Activated CD4-positive, alpha-beta T cell treated with anti-CD3 and anti-CD28 coated beads, Interleukin-2, amount 50 U/mL, for 1 hour (primary cell): ENCODE measurements around the gene RALGPS1.
"Not testable (repeated sequence)": the region's sequence is repeated elsewhere in the genome, so short reads cannot be mapped to it uniquely, and the experiment has no call there.

ENCODE experiments used
- DNase-seq: peaks from one replicate; pipeline ENCODE4 v3.0.0-alpha.2; 2020

RALGPS1 gene

GRCh38 chr9:127140181-127140580 is 225.6 kb downstream of the RALGPS1 start:
- no peak for DNase-seq

- DNase-seq: no peak
Observed at GRCh38 chr9:127140842-127141675, 226.5 kb downstream of the RALGPS1 start.

GRCh38 chr9:127142291-127142690 is 227.7 kb downstream of the RALGPS1 start:
- DNase-seq: no peak

DNA sequence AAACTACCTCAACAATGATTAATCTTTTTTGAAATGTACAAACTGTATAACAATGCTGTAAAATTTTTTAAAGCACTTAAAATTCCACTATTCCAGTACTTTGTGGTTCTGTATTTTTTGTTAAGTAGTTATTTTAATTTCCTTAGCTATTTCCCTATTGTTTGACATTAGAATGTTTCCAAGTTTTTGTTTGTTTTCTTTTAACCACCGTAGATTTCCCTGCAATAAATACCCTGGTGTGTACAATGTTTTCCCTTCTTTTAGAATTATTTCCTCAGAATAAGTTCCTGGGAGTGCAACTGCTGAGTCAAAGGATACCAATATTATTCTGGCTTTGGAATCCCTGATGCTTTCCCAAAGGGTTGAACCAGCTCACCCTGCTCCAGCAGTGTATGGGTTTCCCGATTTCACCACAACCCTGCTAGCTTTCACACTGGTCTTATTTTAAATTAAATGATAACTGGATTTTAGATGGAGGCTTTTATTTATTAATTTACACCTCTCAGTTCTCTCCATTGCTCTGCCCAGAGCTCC is 228.4 kb downstream of the RALGPS1 start:
- DNase-seq: no peak

DNA sequence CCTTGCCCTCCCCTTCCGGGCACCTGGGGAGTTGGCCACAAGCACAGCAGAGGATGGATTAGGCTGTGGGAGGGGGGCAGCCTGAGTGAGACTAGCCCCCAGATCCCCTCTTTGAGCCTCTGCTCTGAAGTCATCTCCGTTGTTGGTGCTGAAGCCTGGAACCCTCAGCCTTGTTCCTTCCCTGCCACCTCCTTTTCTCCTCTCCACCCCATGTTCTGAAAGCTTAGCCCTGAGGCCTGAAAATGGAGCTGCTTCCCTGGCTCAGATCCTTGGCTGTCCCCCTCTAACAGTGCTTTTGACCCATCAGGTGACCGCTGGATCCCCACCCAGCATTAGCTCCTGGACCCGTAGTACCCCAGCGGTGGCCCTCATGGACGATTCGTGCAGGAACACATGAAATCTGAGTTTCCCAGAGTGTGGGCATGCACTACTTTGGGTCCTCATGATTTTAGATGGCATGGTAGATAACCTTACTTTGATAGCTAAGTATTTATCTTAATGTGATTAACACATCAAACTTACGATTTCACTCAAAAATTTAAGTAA is 229.4 kb downstream of the RALGPS1 start:
- DNase-seq: no peak

- no peak for DNase-seq
Observed at GRCh38 chr9:127144670-127145445, 230.3 kb downstream of the RALGPS1 start.

GRCh38 chr9:127146841-127147240 is 232.3 kb downstream of the RALGPS1 start:
- DNase-seq: not testable (repeated sequence)

- no peak for DNase-seq
Observed at GRCh38 chr9:127147251-127147650, 232.7 kb downstream of the RALGPS1 start.

- DNase-seq: no peak
Observed at GRCh38 chr9:127148014-127148413, 233.4 kb downstream of the RALGPS1 start.

DNA sequence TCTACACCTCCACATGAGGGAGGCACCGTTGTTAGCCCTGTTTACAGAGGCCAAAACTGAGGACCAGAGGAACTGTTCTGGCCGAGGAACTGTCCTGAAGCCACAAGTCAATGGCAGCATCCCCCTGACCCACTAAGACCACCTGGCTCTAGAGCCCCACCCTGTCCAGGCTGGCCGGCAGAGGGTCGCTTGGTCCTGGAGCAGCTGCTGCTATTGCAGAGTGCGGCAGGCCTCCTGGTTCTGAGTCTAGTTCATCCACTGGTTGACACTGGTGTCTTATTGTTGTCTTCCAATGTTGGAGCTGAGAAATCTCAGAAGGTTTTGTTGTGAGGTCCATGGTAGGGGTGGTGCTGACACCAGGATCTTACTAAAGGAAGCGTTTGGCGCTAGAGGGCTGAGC is 234.4 kb downstream of the RALGPS1 start:
- no peak for DNase-seq

DNA sequence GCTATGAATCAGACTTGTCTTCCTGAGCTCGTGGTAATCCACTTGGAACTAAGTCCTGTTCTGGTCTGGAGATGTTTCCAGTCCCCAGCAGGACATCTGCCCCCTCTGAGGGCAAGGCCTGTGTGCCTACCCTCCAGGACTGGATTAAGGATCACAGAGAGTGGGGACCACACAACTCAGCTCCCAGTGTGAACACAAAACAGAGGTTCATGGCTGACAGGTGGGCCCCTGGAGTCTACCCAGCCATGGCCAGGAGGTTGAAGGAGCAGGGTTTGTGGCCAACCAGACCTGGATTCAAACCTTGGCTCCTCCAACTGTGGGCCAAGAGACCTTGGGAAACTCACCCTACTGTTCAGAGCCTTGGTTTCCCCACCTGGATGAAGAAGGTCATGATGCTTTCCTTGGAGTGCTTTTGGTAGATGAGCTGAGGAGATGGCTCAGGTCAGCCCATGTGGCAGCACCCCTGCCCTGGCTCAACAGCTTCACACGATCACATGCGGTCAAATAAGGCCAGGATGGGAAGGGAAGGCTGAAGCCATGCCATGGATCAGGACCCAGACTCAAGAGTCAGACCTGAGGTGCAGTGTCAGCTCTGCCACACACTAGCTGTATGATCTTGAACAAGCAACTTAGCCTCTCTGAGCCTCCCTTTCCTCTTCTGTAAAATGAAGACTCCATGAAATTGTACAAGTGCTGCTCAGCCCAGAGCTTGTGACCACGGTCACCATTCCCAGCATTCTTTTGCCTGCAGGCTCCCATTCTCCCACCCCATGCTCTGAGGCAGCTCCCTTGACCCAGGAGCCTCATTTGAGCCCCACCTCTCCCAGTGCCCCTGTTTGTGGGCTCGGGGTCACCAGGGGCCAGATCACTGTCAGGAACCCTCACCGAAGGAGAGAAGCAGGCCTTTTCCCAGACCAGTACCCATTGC is 235.1 kb downstream of the RALGPS1 start:
- DNase-seq: no peak

DNA sequence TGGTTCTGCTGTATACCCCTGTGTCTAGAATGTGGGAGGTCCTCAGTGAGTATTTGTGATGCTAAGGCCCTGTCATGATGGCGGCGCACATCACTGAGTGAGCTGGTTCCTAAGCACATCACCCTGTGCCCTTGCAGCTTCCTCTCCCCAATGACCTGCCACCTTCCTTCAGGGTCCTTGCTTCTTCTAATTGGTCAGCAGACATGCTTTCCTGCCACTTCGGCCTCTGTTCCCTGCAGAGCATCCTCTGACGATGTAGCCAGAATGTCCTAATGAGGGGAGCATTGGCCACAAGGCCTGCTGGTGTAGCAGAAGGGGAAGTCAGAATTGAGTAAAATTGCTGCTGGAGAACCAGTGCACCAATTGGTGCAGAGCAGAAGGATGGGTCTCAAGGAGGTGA is 238.9 kb downstream of the RALGPS1 start:
- no peak for DNase-seq

DNA sequence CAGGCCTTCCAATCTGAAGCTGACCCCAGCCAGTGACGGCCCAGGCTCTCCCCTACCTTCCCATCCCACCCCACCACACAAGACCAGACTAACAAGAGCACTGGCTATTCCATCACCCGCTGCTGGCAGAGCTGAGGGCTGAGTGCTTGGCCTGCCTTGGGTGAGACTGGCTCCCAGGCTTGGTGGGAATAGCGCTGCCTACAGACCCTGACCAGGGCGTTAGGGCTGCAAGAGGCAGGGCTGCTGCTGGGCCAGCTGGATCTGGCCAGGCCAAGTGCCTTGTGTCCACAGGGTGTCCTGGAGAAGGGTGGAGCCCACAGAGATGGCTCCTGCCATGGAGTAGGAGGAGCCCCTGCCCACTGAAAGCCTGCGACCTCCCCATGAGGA is 239.4 kb downstream of the RALGPS1 start:
- no peak for DNase-seq

DNA sequence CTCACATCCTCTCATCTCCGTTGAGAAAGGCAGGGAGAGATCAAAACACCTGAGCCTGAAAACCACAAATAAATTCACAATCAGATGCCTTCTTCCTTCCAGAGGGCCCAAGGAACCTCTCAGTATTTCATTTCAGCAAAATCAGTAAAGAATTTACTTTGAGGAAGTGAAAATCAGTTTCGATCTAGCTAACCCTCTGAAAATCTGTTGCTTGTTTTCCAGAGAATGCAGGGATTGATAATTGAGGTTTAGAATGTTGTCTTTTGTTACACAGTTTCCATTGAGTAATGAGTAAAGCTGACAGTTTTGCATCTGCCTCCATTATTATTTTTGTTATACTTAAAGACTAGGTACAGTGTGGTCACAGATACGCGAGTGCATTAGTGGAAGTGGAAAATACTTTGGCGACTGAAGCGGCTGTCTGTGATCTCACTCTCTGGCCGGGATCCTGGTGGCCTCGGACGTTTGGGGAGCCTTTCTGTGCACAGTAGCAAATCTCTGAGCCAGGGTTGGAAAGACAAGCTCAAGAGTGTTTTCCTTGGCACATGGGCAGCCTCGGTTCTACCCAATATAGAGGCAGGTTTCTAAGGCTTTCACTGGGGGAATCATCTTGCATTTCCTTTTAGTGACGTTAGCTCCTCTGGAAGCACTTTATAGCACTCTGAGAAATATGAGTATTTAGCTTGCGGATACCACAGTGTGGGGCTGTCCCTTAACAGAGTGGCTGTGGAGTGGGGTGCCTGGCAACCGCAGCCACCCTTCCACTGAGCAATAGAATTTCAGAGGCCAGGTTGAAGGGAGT is 240.0 kb downstream of the RALGPS1 start:
- no peak for DNase-seq

DNA sequence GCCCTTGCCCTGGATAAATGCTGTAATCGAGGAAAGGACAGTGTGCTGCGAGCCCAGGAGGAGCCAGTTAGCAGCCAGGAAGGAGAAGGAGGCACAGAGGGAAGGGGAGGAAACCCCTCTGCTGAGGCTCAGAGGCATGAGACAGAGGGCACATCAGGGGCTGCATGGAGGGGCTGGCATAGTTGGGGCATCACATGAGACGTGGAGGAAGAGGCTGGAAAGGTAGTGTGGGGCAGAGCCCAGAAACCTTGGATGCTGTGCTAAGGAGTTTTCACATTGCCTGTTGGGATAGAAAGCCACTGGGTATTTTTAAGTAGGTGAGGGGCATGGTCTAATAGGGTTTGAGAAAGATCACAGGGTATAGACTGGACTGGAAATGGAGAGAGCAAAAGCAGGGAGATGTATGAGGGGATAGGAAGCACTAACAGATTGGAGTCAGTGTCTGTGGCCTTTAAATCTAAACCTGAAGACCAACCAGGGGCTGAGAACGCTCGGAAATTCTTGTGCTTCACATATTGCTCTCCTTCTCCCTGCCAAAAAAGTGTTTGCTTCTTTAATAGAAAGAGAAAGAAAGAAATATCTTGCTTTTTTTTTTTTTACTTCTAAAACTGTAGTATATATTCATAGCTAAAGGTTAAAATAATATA is 240.9 kb downstream of the RALGPS1 start:
- DNase-seq: no peak

DNA sequence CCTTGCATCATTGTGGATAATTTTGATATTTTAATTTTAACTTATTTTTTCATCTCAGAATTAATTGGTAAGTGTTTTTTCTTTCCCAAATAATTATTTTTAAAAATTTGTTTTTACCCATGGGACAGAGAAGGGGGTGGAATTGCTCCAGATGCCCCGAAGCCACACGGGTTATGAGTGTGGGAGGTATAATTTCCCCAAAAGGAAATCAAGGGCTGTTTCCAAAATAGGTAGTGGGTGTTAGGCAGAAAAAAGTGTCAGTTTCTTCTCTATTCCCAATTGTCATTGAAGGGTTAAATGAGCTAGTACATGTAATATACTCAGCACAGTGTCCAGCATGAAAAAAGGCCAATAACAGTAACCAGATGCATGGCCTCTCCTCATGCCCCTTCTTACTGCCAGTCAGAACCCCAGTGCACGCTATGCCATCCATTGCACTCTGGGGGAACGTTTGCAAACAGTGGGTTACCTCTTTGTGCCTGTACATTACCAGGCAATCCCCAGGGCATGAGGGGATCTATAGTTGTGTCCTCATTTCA is 244.3 kb downstream of the RALGPS1 start:
- DNase-seq: no peak

DNA sequence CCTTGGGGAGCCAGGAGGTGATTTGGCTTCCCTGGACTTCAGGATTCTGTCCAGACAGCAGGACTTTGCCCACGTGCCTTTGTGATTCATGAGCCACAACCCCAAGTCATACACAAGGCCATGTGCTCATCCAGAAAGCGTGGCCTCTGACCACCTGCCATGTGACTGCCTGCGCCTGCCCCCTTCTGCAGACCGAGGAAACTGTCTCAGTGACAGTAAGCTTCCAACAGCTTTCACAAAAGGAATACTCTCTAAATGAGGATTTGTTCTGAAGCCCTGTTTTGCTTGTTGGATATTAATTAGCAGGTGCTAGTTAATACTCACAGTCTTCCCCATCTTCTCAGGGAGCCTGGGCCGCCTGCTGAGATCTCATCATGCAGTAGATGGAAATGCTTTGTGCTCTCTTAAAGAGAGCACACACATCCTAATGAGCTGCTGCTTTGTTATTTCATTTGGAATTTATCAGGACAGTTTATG is 244.8 kb downstream of the RALGPS1 start:
- no peak for DNase-seq

- no peak for DNase-seq
Observed at GRCh38 chr9:127159949-127160610, 245.5 kb downstream of the RALGPS1 start.

DNA sequence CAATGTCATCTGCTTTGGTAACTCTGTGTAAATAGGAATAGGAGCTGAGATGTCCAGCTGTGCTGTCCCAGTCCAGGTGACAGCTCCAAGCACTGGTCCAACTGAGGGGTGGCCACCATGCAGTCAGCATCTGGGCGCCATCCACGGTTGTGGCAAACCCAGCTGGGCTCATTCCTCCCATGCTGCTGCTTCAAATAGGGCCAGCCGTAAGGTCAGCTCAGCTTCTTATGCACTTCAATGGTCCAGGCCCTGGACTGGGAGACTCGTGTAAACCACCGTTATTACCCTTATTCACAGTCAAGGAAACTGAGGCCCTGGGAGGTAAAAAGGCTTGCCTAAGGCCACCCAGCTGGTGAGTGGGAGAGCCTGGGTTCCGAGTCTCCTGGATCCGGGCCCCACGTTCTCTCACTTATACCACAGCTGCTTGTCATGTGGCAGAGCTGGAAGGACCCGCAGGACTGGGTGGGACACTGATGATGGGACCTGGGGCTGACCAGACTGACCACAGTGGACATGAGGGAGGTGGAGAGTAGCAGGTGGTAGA is 246.6 kb downstream of the RALGPS1 start:
- no peak for DNase-seq
